GM19468 (cell line): Measurements from ENCODE around the gene CACNA1A.
"Not testable (repeated sequence)": the region's sequence is repeated elsewhere in the genome, so short reads cannot be mapped to it uniquely, and the experiment has no call there.

Experiments
- ATAC-seq: cut with Tn5 transposase; IDR thresholded peaks from one replicate; pipeline ENCODE4 v1.9.1; 2021; ENCODE audit warnings: mild to moderate bottlenecking, moderate library complexity, moderate number of reproducible peaks; ENCODE audit not compliant: unreplicated experiment; ENCODE audit errors: extremely low read depth

Gene CACNA1A

DNA sequence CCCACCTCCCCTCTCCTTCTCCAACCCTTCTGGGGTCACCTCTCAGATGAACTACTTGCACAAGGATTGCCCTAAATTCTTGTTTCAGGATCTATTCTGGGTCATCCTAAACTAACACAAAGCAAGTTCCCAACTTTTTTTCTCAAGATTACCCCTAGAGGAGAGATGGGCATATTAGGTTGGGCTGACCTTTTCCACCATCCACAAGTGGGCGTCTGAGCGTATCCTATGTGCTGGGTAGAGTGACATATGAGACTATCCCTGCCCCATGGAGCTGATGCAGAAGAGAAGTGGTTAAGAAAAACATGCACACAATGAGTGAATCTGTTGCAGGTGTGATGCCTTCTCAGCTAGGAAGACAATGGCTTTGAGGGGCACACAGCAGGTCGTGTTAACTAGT is 132.7 kb downstream of the CACNA1A start:
- ATAC-seq: no peak

- ATAC-seq: no peak
Observed at GRCh38 chr19:13370948-13371347, 135.3 kb downstream of the CACNA1A start.

GRCh38 chr19:13366529-13367143 is 139.6 kb downstream of the CACNA1A start:
- ATAC-seq: no peak

DNA sequence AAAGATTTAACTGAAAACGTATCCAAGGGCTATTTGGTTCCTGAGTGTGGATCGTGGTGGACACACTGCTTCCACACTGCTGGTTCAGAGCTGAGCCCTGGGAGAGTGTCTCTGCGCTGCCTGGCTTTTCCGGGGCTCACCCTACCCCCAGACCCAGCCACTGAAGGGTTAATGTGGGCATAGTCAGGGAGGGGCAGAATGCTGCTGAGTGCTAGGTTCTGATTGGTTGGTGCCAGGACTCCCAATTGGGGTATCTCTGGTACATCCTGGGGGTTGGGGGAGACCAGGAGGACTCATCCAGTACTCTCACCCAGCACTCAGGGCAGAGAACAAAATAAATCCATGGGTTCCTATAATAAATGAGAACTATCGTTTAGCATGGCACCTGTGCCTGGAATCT is 142.3 kb downstream of the CACNA1A start:
- ATAC-seq: no peak

GRCh38 chr19:13363245-13363644 is 143.0 kb downstream of the CACNA1A start:
- no peak for ATAC-seq

DNA sequence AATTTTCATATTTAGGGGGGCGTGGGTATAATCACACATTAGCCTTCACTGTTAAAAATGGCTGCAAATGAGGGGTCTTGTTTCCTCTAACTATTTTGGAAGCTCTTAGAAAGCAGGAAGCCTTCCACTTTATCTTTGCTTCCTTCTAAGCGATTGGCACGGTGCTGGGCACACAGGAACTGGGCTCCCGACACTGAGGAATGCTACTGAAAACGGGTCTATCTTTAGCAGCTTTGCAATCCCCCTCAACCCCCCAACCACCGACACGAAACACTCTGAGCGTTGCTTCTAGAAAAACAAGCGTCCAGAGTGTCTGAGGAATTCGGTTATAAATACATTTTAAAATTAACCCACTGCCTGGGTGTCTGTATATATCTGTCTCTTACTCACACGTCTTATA is 143.6 kb downstream of the CACNA1A start:
- no peak for ATAC-seq

DNA sequence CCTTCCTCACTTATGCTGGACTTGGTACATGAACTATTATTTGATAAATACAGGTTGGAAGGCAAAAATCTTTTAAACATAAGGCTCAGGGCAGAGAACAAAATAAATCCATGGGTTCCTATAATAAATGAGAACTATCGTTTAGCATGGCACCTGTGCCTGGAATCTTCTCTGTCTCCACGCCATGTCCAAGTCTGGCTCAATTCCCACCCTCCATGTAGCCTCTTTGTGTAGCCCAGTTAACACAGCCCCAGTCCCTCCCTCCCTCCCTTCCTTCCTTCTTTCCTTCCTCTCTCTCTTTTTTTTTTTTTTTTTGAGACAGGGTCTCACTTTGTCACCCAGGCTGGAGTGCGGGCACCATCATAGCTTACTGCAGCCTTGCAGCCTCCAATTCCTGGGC is 144.6 kb downstream of the CACNA1A start:
- not testable (repeated sequence) for ATAC-seq

DNA sequence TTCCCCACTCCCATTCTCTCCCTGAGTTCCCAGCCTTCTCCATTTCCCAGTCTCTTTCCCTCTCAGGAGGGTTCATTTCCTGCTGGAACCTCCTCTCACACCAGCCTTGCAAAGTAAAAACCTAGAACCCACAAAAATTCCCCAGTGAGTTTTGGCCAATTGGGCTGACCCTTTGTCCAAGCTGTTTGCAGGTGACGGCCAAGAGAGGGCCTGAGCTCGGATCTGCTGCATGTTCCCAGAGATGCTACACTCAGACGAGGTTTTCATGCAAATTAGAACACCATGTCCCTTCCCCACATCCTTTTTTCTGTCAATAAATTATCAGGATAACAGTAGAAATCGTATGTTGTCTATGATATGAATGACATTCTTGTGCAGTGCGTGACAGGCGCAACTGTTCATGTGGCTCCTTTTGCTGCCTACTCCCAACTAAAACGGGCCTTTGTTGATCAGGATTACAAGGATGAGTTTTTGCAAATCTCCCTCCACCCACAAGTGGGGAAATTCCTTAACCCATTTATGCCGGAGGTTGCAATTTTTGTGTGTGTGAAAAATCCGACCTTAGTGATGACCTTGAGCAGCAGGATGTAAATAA is 149.5 kb downstream of the CACNA1A start:
- ATAC-seq: no peak

GRCh38 chr19:13356185-13356584 is 150.1 kb downstream of the CACNA1A start:
- ATAC-seq: no peak

GRCh38 chr19:13355356-13355755 is 150.9 kb downstream of the CACNA1A start:
- ATAC-seq: no peak

DNA sequence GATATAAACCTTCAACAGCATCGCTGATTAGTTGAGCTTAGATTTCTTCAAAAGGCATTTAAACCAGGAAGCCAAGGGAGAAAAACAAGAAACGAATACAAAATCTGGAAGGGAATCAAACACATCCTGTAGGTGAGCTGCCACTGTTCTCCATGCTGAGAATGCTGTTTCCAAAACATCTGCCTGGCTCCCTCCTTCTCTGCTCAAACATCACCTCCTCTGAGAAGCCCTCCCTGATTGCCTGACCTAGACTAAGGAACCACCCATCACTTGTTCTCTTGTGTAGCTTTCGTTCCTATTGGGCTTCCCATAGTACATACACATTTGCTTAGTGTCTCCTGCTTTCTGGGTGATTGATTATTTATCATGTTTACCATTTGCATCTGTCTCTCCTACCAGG is 152.7 kb downstream of the CACNA1A start:
- ATAC-seq: no peak

GRCh38 chr19:13350759-13351158 is 155.5 kb downstream of the CACNA1A start:
- ATAC-seq: no peak

DNA sequence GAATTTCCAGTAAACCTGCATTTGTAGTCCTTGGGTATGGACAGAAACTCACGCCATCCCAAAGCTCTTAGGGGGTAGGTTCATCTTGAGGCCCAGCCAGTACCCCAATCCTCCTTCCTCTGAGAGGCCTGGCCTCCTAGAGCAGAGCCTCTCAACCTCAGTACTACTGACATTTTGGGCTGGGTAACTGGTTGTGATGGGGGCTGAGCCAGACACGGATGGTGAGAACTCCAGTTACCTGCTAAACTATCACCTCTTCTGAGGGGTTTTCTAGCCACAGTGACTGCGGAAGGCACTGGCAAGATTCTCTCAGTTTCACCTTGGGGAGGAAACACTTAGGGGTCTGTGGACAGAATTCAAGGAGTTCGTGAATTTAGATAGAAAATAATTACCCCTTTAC is 156.2 kb downstream of the CACNA1A start:
- no peak for ATAC-seq

GRCh38 chr19:13347367-13347766 is 158.9 kb downstream of the CACNA1A start:
- no peak for ATAC-seq

DNA sequence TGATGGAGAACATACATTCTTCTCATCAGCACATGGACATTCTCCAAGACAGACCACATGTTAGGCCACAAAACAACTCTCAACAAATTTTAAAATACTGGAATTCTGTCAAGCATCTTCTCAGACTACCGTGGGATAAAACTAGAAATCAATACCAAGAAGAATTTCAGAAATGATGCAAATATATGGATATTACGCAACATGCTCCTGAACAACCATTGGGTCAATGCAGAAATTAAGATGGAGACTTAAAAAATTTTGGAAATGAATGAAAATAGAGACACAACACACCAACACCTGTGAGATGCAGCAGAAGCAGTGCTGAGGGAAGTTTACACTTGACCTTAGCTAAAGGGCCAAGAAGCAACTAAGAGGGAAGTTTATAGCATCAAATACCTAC is 162.8 kb downstream of the CACNA1A start:
- no peak for ATAC-seq

- no peak for ATAC-seq
Observed at GRCh38 chr19:13342672-13343071, 163.6 kb downstream of the CACNA1A start.

DNA sequence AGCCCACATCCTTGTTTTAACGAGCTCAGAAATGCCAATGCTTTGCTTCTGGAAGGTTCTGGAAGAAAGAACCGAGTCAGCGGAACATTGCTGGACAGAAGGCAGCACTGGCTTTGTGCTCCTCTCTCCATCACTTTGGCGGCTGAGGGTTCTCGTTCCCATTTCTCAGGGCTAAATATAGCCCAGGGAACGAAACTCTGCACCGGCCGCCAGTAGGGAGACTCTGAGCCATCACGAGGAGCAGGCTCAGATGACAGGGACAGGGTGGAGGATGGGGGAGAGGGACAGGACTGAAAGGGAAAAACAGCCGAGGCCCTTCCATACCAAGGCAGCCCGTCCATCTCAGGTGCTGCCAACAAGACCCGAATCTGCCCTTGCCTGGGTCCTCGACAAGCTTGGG is 166.4 kb downstream of the CACNA1A start:
- no peak for ATAC-seq

DNA sequence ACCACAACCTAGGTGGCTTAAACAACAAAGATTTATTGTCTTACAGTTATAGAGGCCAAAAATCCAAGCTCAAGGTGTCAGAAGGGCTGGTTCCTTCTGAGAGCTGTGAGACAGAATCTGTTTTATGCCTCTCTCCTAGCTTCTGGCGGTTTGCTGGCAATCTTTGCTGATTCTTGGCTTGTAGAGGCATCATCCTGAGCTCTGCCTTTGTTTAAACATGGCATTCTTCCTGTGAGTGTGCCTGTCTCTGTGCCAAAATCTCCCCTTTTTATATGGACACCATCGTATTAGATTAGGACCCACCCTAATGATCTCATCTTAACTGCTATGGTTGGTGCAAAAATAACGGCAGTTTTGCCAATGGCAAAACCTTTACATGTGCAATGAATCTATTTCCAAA is 169.1 kb downstream of the CACNA1A start:
- no peak for ATAC-seq

DNA sequence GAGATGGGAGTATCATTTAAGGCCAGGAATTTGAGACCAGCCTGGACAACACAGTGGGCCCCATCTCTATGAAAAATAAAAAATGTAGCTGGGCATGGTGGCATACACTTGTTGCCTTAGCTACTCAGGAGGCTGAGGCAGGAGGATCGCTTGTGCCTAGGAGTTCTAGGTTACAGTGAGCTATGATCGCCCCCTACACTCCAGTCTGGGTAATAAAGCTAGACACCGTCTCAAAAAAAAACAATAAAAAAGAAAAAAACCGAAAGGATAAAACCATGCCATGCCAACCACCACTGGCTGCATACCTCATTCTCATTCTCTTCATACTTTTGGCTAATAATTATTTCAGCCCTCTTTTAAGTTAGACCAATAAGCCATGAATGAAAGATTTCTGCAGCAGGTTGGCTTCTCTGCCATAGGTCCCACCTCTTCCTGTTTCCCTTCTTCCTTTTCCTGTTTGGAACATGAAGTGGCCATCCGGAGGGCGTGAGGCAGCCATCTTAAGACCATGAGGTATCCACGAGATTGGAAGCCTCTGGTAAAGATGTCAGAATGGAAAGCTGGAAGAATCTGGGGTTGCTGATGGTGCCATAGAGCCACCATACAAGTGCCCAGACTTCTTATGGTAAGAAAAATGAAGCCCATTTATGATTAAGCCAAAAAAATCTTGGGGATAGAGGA is 171.3 kb downstream of the CACNA1A start:
- ATAC-seq: no peak

GRCh38 chr19:13330285-13330684 is 176.0 kb downstream of the CACNA1A start:
- no peak for ATAC-seq

GRCh38 chr19:13329766-13330165 is 176.5 kb downstream of the CACNA1A start:
- no peak for ATAC-seq

GRCh38 chr19:13328241-13328640 is 178.0 kb downstream of the CACNA1A start:
- no peak for ATAC-seq
